HT-29 (cell line): Measurements from ENCODE around the gene WEE2. TPM values are rescaled to one million over a fixed set of nuclear protein-coding genes. Genes with fewer than 3 reads are reported as not detected.
A peak's percentile ranks its signal among the peaks of the same experiment; 100 is the strongest.

Experiments used
- DNase-seq: peaks from one replicate; pipeline ENCODE4 v3.0.0-alpha.2; 2015; ENCODE audit warnings: low spot score
- total RNA-seq: library from RNA; depleted of rRNA; stranded (reverse); fragments of >200 nt; shearing (Covaris generic); gene quantifications from 2 replicates; pipeline ENCODE4 v1.2.3, GENCODE V29; 2014

Gene WEE2
- total RNA-seq, 1 experiment from 2014 or later, result not detected

DNA sequence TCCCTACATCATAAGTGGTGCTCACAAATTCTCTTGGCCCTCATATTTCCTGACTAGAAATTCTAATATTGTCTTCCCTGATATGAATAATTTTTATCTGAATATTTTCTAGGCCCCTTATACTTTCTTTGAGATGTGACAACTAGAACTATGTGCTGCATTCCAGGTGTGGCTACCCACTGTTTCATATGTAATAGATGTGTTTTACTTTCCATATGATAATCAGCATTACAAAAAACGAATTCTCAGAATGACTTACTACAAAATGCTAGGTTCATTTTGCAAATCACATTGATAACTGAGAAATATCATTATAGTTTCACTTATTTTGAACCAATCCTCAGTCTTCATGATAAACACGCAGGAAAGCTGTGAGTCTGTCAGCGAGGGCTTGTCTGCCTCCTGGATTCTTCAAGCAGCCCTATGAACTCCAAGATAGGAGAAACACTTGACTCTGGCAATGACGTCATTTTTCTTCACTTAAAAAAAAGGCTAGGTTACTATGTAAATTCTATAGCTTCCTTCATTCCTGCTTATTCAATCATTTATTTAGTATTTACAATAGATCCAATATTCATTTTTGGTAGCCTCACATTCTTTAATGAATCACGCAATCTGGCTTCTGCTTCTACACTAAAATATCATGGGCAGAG is 4.6 kb downstream of the WEE2 start:
- DNase-seq, result no peak

DNA sequence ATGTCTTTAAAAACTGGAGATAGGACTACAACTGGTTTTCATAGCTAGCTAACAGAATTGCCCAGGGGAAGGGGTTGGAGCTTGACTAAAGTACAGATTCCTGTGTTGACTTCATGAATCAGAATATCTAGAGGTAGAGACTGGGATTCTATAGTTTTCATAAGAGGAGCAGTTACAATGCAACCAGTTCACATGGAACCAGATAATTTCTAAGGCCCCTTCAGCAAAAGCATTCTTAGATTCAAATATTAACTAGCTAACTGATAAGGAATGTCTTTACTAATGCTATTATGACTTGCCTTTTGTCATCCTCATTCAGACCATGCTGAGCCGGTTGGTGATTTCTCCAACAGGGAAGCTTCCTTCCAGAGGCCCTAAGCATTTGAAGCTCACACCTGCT is 5.7 kb downstream of the WEE2 start:
- DNase-seq, result no peak

DNA sequence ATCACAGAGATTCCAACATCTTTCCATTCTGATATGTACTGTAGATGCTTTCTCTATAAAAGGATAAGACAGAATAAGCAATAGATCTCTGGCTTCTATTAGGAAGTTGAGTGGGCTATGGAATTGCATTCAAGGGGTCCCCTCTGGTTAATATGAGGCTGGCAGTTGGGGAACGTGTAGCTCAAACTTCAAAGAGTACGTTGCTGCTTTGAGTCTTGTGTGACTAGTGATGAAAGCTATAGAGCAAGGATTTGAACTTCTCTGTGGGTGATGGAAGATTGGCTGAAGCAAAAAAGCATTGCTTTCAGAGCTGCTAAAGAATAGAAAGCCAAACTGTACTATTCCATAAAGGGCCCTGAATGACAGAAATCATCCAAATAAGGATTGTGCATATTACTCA is 6.4 kb downstream of the WEE2 start:
- no peak for DNase-seq

DNA sequence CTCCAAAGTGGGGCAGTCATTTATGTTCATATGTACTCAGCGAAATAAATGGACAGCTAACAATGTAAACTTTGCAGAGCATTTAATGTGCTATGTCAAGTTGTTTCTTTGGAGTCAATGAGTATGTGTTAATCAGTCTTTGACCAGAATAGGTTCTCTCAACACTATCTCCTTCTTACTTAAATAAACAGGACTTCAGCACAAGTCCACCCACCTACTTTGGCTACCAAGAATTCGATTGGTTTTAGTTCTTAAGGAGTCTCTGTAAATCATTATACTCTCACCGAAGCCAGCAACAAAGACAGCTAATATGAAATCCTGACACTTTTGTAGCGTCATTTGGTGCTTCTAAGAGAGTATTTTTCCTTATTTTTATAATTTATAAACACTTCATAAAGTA is 6.9 kb downstream of the WEE2 start:
- no peak for DNase-seq

DNA sequence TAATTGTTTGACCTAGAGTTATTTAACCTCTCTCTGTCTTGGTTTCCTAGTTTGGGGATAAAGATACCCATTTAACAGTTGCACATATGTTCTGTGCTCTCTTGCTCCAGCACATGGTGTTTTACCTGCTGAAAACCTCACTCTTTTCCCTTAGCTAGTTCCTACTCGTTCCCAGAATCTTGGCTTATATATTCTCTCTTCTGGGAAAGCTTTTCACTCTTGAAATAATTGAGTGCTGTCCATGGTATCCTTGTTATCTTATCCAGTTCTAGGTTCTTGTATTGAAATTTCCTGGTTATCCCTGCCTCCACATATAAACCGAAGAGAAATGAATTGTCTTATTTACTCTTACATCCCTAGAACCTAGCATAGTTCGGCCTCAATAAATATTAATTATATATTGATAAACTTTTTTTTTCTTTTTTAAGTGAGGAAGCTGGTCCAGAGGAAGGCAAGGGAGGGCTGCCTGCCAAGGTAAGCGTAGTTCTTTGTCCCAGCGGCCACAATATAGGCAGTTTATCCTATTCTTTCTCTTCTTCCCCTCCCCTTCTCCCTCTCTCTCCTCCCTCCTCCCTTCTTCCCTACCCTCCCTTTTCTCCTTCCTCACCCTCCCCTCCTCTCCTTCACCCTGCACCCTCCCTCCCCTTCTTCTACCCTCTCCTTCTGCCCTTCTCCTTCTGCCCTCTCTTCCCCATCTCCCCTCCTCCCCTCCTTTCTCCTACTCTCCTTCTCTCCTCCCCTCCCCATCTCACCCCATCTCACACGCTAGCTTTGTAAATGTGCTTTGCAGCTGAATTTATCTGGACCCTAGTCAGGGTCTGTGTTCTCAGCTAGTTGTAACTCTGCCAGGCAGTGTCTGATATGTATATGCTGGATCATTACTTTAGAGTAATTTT is 7.9 kb downstream of the WEE2 start:
- no peak for DNase-seq

- no peak for DNase-seq
Measured at GRCh38 chr7:141717450-141717849, 9.3 kb downstream of the WEE2 start.

- no peak for DNase-seq
Measured at GRCh38 chr7:141722529-141722928, 14.4 kb downstream of the WEE2 start.

GRCh38 chr7:141729020-141729419 is 20.9 kb downstream of the WEE2 start:
- no peak for DNase-seq

GRCh38 chr7:141731476-141732149 is 23.5 kb downstream of the WEE2 start:
- DNase-seq, result no peak

- peak; percentile 37 for DNase-seq
Measured at GRCh38 chr7:141737118-141737835, 29.1 kb downstream of the WEE2 start.

DNA sequence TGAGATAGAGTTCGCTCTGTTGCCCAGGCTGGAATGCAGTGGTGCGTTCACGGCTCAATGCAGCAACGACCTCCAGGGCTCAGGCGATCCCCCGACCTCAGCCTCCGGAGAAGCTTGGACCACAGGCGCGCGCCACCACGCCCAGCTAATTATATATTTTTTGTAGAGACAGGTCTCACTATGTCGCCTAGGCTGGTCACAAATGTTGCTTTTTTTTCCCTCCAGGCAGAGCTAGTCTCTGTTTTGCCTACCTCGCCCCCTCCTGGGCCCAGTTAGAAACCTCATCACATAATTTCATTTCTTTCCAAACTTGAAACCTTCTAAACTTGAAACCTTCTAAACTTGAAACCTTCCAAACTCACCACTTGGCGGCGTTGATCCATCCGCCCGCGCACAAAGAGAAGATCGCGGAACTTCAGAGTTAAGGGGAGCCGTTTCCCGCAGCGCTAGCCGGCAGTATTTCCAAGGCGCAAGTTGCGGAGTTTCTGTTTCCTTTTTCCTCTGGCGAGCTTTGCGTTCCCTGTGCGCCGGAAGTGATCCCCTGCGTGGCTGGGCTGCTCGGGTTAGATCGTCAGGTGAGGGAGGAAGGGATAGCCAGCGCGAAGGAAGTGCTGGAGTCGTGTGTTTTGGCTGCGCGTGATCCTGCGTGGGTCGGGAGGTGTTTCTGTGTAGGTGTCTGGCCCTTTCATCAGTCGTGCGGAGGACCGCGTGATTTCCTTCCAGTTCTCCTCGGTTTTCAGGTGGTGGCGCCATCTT is 29.9 kb downstream of the WEE2 start, which contains the start of gene SSBP1:
TSS of gene SSBP1 (plus strand) at position 523 of the 756 bp plus-strand sequence. CDS start 809 bp downstream, outside the sequence.
- peak; percentile 99 for DNase-seq

GRCh38 chr7:141738592-141739013 is 30.4 kb downstream of the WEE2 start:
- no peak for DNase-seq

DNA sequence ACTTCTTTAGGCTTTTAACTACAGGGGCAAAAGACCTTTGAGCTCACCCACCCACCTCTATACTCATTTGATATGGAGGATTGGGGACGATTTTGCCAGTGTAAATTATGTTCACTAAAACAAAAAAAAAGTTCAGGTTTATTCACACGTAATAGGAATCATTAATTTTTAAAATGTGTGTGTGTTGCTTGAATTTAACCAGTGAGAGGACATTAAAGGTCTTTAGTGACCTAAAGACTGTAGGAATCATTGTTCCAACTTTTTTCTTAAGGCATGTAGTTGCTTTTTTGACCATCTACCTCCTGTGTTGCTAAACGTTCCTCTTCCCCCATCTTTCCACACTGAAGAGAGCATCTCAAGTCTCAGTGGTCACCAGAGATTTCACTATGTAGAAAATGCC is 31.1 kb downstream of the WEE2 start:
- no peak for DNase-seq

GRCh38 chr7:141742229-141742628 is 34.1 kb downstream of the WEE2 start:
- no peak for DNase-seq

DNA sequence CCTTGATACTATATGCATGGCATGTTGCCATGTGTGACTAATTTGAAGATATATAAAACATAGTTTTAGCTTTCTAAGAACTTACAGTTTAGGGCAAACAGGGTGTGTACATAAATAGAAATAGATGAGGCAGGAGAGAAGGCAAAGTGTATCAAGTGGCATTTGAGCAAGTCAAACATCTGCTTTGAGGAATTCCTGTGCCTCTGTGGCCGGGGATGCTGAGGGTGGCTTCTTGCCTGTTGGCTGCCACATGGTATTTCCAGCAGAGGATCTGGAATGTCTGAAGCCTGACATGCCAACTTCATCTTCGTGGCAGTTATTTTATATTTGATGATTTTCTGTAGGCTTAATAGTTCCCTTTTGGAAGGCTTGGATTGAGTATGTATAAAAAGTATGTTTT is 36.0 kb downstream of the WEE2 start:
- DNase-seq, result no peak

DNA sequence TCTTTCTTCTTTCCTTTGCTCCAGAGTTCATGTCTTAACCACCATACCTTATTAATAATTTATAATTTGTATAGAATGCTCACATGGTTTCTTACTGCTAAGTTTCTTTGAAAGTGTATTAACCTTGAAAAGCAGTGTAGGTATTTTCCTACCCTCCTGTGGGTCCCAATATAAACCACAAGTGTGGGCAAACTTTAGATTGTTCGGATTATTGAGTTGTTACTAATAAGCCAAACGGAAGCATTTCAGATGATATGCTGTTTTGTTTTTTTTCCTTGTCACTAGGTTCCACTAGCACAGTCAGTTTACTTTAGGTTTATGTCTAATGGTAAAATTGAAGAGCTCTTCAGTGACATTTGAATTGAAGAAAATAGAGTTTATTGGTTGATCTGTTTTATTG is 40.2 kb downstream of the WEE2 start:
- no peak for DNase-seq

- DNase-seq, result peak; percentile 25
Measured at GRCh38 chr7:141751904-141752303, 43.8 kb downstream of the WEE2 start.

GRCh38 chr7:141752634-141753033 is 44.5 kb downstream of the WEE2 start:
- peak; percentile 21 for DNase-seq

DNA sequence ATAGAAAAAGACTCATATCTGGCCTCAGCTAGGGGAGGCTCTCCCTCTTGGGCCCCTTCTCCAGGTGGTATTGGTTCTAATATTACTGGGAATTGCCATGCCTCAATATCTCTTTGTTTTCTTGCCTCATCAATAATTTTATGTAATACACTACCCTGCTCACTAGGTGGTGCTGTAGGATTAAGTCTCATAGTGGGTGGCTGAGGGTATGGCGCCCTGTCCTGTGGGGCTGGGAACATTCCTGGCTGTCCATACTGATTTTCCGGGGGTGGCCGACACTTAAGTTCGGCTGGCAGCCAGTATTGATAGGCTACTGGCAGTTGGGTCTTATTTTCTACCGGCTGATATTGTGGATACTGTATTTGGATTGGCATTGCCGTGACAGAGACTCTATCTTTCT is 46.8 kb downstream of the WEE2 start:
- DNase-seq, result peak; percentile 54

GRCh38 chr7:141763797-141764196 is 55.6 kb downstream of the WEE2 start, which contains the start of gene TAS2R3:
TAS2R3 (plus strand) TSS chr7:141764097; CDS start chr7:141764159, 62 bp downstream.
- DNase-seq, result no peak
